Kidney epithelial cell (primary cell): ENCODE results near the gene KRTAP10-10. TPM values are rescaled to one million over a fixed set of nuclear protein-coding genes. Genes with fewer than 3 reads are reported as not detected.
"Not testable (repeated sequence)": the region's sequence is repeated elsewhere in the genome, so short reads cannot be mapped to it uniquely, and the experiment has no call there.

ENCODE experiments used
- DNase-seq: peaks from one replicate; pipeline ENCODE4 v3.0.0-alpha.2; 2010; ENCODE audit warnings: low read depth
- H3K27me3 ChIP-seq: 2 replicates; pipeline ENCODE4 v1.6.0; 2011; ENCODE audit warnings: low read length; ENCODE audit not compliant: control insufficient read depth, insufficient read depth
- H3K36me3 ChIP-seq: 2 replicates; pipeline ENCODE4 v1.5.1; 2011; ENCODE audit warnings: low read length; ENCODE audit not compliant: control insufficient read depth, insufficient read depth
- H3K4me3 ChIP-seq: 2 replicates; pipeline ENCODE4 v1.5.1; 2011; ENCODE audit warnings: low read depth, mild to moderate bottlenecking, control low read depth, low read length
- total RNA-seq: library from RNA; depleted of rRNA; stranded (reverse); fragments of >200 nt; gene quantifications from 2 replicates; pipeline ENCODE4 v1.2.3, GENCODE V29; 2015
- TF ChIP-seq, protein P1 (sequence below): IDR thresholded peaks from 2 replicates; pipeline ENCODE4 v1.5.1; 2011; ENCODE audit warnings: mild to moderate bottlenecking, moderate library complexity, low read length, control low read depth, inconsistent platforms; ENCODE audit not compliant: insufficient read depth, poor library complexity, severe bottlenecking

Gene KRTAP10-10
- total RNA-seq, 1 donor from 2014 or later: not detected

DNA sequence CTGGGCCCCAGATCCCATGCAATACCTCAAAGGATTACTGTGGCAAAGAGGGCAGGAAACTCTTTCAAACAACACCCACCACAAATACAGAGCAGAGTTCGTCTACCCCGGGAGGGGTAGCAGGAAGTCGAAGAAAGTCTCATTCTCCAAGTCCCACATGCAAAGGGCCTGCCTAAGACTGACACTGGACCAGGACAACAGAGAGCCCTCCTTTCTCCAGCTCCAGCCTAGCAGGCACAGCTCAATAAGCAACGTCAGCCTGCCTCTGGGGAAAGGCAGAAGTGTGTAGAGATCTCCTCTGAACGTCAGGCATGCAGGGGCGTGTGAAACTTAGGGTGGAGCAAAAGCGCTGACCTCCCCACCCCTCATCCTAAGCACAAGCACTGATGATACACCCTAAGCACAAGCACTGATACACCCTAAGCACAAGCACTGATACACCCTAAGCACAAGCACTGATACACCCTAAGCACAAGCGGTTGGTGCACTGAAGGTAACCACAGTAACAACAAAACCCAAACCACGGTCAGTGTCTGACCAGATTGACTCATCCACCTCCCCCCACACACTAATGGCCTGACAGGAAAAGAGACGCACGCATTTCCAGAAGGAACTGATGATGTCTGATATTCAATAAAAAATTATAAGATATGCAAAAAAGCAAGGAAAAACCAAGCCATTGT is 21.9 kb downstream of the KRTAP10-10 start:
- Histone ChIP-seq H3K27me3 (no peaks in the 10 kb centered on the region), H3K36me3 (no peaks in the 10 kb centered on the region), H3K4me3 (no peak overlapping the region)
- no peak for DNase-seq
- TF ChIP-seq, protein P1, sequence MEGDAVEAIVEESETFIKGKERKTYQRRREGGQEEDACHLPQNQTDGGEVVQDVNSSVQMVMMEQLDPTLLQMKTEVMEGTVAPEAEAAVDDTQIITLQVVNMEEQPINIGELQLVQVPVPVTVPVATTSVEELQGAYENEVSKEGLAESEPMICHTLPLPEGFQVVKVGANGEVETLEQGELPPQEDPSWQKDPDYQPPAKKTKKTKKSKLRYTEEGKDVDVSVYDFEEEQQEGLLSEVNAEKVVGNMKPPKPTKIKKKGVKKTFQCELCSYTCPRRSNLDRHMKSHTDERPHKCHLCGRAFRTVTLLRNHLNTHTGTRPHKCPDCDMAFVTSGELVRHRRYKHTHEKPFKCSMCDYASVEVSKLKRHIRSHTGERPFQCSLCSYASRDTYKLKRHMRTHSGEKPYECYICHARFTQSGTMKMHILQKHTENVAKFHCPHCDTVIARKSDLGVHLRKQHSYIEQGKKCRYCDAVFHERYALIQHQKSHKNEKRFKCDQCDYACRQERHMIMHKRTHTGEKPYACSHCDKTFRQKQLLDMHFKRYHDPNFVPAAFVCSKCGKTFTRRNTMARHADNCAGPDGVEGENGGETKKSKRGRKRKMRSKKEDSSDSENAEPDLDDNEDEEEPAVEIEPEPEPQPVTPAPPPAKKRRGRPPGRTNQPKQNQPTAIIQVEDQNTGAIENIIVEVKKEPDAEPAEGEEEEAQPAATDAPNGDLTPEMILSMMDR: no peak

- not testable (repeated sequence) for H3K27me3 ChIP-seq, H3K4me3 ChIP-seq, DNase-seq, H3K36me3 ChIP-seq
These were observed 24.4 kb downstream of the KRTAP10-10 start for GRCh38 chr21:44661567-44661966.

DNA sequence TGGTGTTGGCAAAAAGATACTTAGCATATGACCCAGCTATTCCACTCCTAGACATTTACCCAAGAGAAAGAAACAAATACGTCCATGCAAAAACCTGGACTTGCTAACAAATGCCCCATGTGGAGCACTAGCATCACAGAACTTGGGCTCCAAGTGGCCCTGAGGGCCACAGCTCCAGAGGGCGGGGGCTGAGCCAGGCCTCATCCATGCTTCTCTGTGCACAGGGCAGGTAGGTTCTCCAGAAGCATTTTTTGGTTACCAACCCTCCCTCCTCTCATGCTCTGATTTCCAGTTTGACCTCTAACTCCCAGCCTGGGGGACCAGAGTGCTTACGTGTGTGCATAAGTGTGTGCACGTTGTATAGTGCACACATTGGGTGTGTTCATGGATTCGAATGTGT is 27.5 kb downstream of the KRTAP10-10 start:
- no peaks in the 10 kb centered on the region for H3K36me3 ChIP-seq

DNA sequence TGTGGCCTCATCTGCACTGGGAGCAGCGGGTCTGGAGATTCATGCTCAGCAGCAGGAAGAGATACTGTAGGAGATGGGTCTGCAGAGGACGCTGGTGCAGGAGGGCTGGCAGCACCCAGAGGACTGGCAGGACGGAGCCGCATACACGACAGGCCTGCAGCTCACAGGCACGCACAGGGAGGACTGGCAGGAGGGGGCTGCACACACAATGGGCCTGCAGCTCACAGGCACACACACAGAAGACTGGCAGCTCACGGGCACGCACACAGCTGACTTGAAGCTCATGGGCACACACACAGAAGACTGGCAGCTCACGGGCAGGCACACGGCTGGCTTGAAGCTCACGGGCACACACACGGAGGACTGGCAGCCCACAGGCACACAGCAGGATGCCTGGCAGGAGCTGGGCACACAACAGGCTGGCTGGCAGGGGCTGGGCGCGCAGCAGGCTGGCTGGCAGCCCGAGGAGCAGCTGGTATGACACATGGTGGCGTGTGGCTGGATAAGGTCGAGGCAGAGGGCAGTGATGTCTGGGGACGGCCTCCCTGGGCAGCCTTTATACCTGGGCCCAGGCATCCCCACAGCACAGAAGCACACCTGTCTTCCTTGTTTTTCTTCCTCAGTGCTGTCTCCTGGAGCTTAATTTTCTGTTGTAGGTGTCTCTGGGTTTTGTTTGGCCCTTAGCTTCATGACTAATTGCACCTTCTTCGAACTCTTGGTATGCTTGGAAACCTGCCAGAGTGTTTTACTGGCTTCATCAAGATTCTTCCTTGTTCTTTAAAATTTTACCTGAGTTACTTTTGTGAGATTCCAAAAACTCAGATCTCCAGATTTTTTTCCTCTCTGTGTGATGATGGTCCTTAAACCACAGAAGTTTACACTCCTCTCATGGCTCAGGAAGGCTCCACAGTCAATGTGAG is 29.5 kb downstream of the KRTAP10-10 start, which contains the start of gene KRTAP12-2:
Gene KRTAP12-2 (minus strand): TSS at position 527 of the 920 bp plus-strand sequence. CDS start 41 bp downstream, at position 486.
- TF ChIP-seq, protein P1: no peak
- H3K27me3 ChIP-seq: no peaks in the 10 kb centered on the region
- no peak within 1 kb of the TSS for H3K4me3 ChIP-seq
- DNase-seq: no peak
- H3K36me3 ChIP-seq: no peaks in the 10 kb centered on the region

More for the DNA sequence above, 27.5 kb downstream of the KRTAP10-10 start:
- TF ChIP-seq, protein P1: no peak
- Histone ChIP-seq H3K27me3 (no peaks in the 10 kb centered on the region), H3K4me3 (no peak overlapping the region)
- DNase-seq: no peak

DNA sequence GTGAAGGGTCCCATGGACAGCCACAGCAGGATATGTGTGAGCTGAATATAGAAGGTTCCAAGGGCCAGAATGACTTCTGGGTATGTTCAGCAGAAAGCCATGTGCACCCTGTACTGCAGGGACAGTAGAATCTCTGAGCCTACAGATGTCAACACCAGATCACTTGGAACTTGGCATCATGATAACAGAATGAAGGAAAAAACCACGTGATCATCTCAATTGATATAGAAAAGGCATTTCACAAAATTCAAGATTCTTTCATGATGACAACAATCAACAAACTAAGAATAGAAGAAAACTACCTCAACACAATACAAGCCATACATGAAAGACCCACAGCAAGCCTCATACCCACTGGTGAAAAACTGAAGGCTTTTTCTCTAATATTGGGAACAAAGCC is 30.5 kb downstream of the KRTAP10-10 start:
- TF ChIP-seq, protein P1: no peak

DNA sequence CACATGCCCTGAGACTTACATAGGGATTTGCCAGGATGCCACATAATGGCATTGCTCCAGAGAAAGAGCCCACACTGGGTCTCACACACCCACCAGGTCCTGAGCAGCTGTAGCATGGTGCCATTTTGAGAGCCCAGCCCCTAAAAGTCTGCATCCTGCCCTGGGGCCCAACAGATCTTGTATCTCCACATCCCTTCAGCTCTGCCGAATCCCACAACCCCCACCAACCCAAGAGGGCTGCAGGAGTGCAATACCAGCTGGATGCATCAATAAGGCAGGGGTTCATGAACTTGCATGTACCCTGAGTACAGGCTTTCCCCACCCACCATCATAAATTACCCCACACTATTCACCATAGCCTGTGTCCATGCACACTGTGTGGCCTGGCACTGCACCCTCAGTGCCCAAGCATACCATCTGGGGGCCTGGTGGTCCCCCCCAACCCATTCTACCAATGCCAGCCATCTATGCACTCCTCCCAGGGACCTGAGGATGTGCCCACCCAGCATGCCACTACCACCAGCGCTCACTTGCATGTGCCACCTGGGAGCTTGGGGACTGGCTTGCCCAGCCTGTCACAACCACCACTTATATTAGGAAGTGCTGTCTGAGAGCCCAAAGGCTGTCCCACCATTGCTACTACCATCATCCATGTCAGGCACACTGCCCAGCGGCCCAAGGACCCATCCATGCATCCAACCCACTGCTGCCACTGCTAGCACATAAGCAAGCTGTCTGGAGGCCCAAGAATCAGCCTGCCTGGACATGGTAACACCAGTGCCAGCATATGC is 33.7 kb downstream of the KRTAP10-10 start:
- DNase-seq: no peak
- Histone ChIP-seq H3K27me3 (no peaks in the 10 kb centered on the region), H3K36me3 (no peaks in the 10 kb centered on the region), H3K4me3 (no peak overlapping the region)
- TF ChIP-seq, protein P1: no peak

More for the DNA sequence above, 30.5 kb downstream of the KRTAP10-10 start:
- Histone ChIP-seq H3K36me3 (no peaks in the 10 kb centered on the region), H3K4me3 (no peak overlapping the region), H3K27me3 (no peaks in the 10 kb centered on the region)
- DNase-seq: no peak
